ENCODE results near the gene SSR3. TPM values are rescaled to one million over a fixed set of nuclear protein-coding genes. Genes with fewer than 3 reads are reported as not detected.
A peak's percentile ranks its signal among the peaks of the same experiment; 100 is the strongest.
"Not testable (repeated sequence)": the region's sequence is repeated elsewhere in the genome, so short reads cannot be mapped to it uniquely, and the experiment has no call there.

Gene SSR3
- total RNA-seq, 1 donor from 2014 or later, result 245 TPM

GRCh38 chr3:156600834-156601233 is 45.9 kb upstream of the SSR3 start:
- Histone ChIP-seq H3K36me3 (ENCODE audit: control insufficient read depth, insufficient read depth, low read length) (no peaks in the 10 kb centered on the region), H3K4me3 (ENCODE audit: low read depth, low read length) (no peak overlapping the region), H3K27me3 (ENCODE audit: control insufficient read depth, insufficient read depth, low read length) (no peaks in the 10 kb centered on the region)
- no peak for FAIRE-seq
- TF ChIP-seq CTCF (IDR thresholded peaks at IDR 0.05; ENCODE audit: insufficient read depth, low read length, severe bottlenecking), result no peak
- peak; percentile 67 for DNase-seq (ENCODE audit: low read depth)

GRCh38 chr3:156599089-156599874 is 44.4 kb upstream of the SSR3 start:
- Histone ChIP-seq H3K4me3 (ENCODE audit: low read depth, low read length) (no peak overlapping the region), H3K36me3 (ENCODE audit: control insufficient read depth, insufficient read depth, low read length) (no peaks in the 10 kb centered on the region), H3K27me3 (ENCODE audit: control insufficient read depth, insufficient read depth, low read length) (no peaks in the 10 kb centered on the region)
- FAIRE-seq (no peak), DNase-seq (ENCODE audit: low read depth) (no peak)
- no peak for TF ChIP-seq CTCF (IDR thresholded peaks at IDR 0.05; ENCODE audit: insufficient read depth, low read length, severe bottlenecking)

- no peaks in the 10 kb centered on the region for H3K36me3 ChIP-seq (ENCODE audit: control insufficient read depth, insufficient read depth, low read length)
- no peak for DNase-seq (ENCODE audit: low read depth)
- H3K27me3 ChIP-seq (ENCODE audit: control insufficient read depth, insufficient read depth, low read length), result no peaks in the 10 kb centered on the region
- no peak overlapping the region for H3K4me3 ChIP-seq (ENCODE audit: low read depth, low read length)
- no peak for FAIRE-seq
- TF ChIP-seq CTCF (IDR thresholded peaks at IDR 0.05; ENCODE audit: insufficient read depth, low read length, severe bottlenecking), result no peak
Observed at GRCh38 chr3:156598413-156598812, 43.5 kb upstream of the SSR3 start.

GRCh38 chr3:156594219-156594683 is 39.3 kb upstream of the SSR3 start:
- FAIRE-seq (no peak), DNase-seq (ENCODE audit: low read depth) (no peak)
- TF ChIP-seq CTCF (IDR thresholded peaks at IDR 0.05; ENCODE audit: insufficient read depth, low read length, severe bottlenecking), result no peak
- Histone ChIP-seq H3K36me3 (ENCODE audit: control insufficient read depth, insufficient read depth, low read length) (no peaks in the 10 kb centered on the region), H3K27me3 (ENCODE audit: control insufficient read depth, insufficient read depth, low read length) (no peaks in the 10 kb centered on the region), H3K4me3 (ENCODE audit: low read depth, low read length) (no peak overlapping the region)

- Histone ChIP-seq H3K27me3 (ENCODE audit: control insufficient read depth, insufficient read depth, low read length) (no peaks in the 10 kb centered on the region), H3K4me3 (ENCODE audit: low read depth, low read length) (no peak overlapping the region), H3K36me3 (ENCODE audit: control insufficient read depth, insufficient read depth, low read length) (no peaks in the 10 kb centered on the region)
- DNase-seq (ENCODE audit: low read depth) (no peak), FAIRE-seq (no peak)
- TF ChIP-seq CTCF (IDR thresholded peaks at IDR 0.05; ENCODE audit: insufficient read depth, low read length, severe bottlenecking), result no peak
Observed at GRCh38 chr3:156593814-156594213, 38.9 kb upstream of the SSR3 start.

GRCh38 chr3:156589806-156590205 is 34.9 kb upstream of the SSR3 start:
- not testable (repeated sequence) for FAIRE-seq; H3K27me3 ChIP-seq (ENCODE audit: control insufficient read depth, insufficient read depth, low read length); DNase-seq (ENCODE audit: low read depth); H3K4me3 ChIP-seq (ENCODE audit: low read depth, low read length); H3K36me3 ChIP-seq (ENCODE audit: control insufficient read depth, insufficient read depth, low read length)

Data from bronchial epithelial cell (primary cell).